Left forelimb (tissue), 1 donor: ENCODE measurements around the gene CDH23.

Experiments
- DNase-seq: peaks from one replicate; pipeline ENCODE4 v3.0.0-alpha.2; 2018; ENCODE audit warnings: low spot score

Gene CDH23

GRCh38 chr10:71774916-71775702, 378.4 kb downstream of the CDH23 start:
- no peak for DNase-seq

- no peak for DNase-seq
Measured at GRCh38 chr10:71776481-71776925, 379.8 kb downstream of the CDH23 start.

GRCh38 chr10:71777213-71777985, 380.7 kb downstream of the CDH23 start:
- no peak for DNase-seq

GRCh38 chr10:71778071-71778825, 381.5 kb downstream of the CDH23 start:
- DNase-seq = no peak

- DNase-seq = no peak
Measured at GRCh38 chr10:71779641-71780040, 382.9 kb downstream of the CDH23 start.

GRCh38 chr10:71780156-71780555, 383.4 kb downstream of the CDH23 start:
- DNase-seq = no peak

- DNase-seq = no peak
Measured at GRCh38 chr10:71780719-71781118, 384.0 kb downstream of the CDH23 start.

- DNase-seq = no peak
Measured at GRCh38 chr10:71782221-71782916, 385.6 kb downstream of the CDH23 start.

GRCh38 chr10:71782917-71783490, 386.3 kb downstream of the CDH23 start:
- no peak for DNase-seq

- DNase-seq = no peak
Measured at GRCh38 chr10:71783917-71784678, 387.4 kb downstream of the CDH23 start.

GRCh38 chr10:71784679-71785272, 388.1 kb downstream of the CDH23 start:
- no peak for DNase-seq

GRCh38 chr10:71788954-71789353, 392.2 kb downstream of the CDH23 start:
- DNase-seq = no peak

- DNase-seq = no peak
Measured at GRCh38 chr10:71789871-71790270, 393.2 kb downstream of the CDH23 start.

GRCh38 chr10:71790749-71791440, 394.2 kb downstream of the CDH23 start:
- DNase-seq = no peak

GRCh38 chr10:71795248-71795647, 398.5 kb downstream of the CDH23 start:
- DNase-seq = no peak

- no peak for DNase-seq
Measured at GRCh38 chr10:71796749-71797405, 400.2 kb downstream of the CDH23 start.

- DNase-seq = no peak
Measured at GRCh38 chr10:71797533-71798307, 401.0 kb downstream of the CDH23 start.

GRCh38 chr10:71798308-71798624, 401.5 kb downstream of the CDH23 start:
- no peak for DNase-seq

GRCh38 chr10:71799112-71799511, 402.4 kb downstream of the CDH23 start:
- DNase-seq = no peak
